NOMO-1 treated with DMSO at 0.1 percent for 48 hours (cell line): Measurements from ENCODE around the gene METTL14.
"Not testable (repeated sequence)": the region's sequence is repeated elsewhere in the genome, so short reads cannot be mapped to it uniquely, and the experiment has no call there.

Experiments
- DNase-seq: peaks from one replicate; lab custom pipeline; 2025; ENCODE audit not compliant: unreplicated experiment; lab: John Stamatoyannopoulos, UW

The METTL14 gene

GRCh38 chr4:118684873-118685811 lies at the start of gene METTL14:
Gene METTL14, plus strand, starts transcription at chr4:118685392. Its CDS starts 143 bp downstream, at chr4:118685535.
- DNase-seq, result peak; percentile 89

- DNase-seq, result not testable (repeated sequence)
These were observed 49.1 kb upstream of the METTL14 start for GRCh38 chr4:118636126-118636525.

- not testable (repeated sequence) for DNase-seq
These were observed 20.5 kb upstream of the METTL14 start for GRCh38 chr4:118664665-118665064.

GRCh38 chr4:118669220-118669619 lies 16.0 kb upstream of the METTL14 start:
- DNase-seq, result not testable (repeated sequence)

GRCh38 chr4:118670968-118671367 lies 14.2 kb upstream of the METTL14 start:
- not testable (repeated sequence) for DNase-seq

- no peak for DNase-seq
These were observed 9.1 kb upstream of the METTL14 start for GRCh38 chr4:118676128-118676527.

- no peak for DNase-seq
These were observed 4.4 kb upstream of the METTL14 start for GRCh38 chr4:118680808-118681207.

GRCh38 chr4:118682928-118683327 lies 2.3 kb upstream of the METTL14 start:
- peak; percentile 53 for DNase-seq

GRCh38 chr4:118683513-118683912 lies 1.7 kb upstream of the METTL14 start:
- DNase-seq, result no peak

- DNase-seq, result no peak
These were observed 17.9 kb downstream of the METTL14 start for GRCh38 chr4:118703118-118703517.

- DNase-seq, result no peak
These were observed 25.9 kb downstream of the METTL14 start for GRCh38 chr4:118711052-118711451.

GRCh38 chr4:118712872-118713271 lies 27.7 kb downstream of the METTL14 start:
- no peak for DNase-seq

GRCh38 chr4:118714682-118715081 lies 29.5 kb downstream of the METTL14 start:
- DNase-seq, result no peak

GRCh38 chr4:118716304-118716703 lies 31.1 kb downstream of the METTL14 start:
- no peak for DNase-seq

- no peak for DNase-seq
These were observed 33.4 kb downstream of the METTL14 start for GRCh38 chr4:118718511-118719170.

- DNase-seq, result no peak
These were observed 36.6 kb downstream of the METTL14 start for GRCh38 chr4:118721752-118722151.

GRCh38 chr4:118723369-118723768 lies 38.2 kb downstream of the METTL14 start:
- no peak for DNase-seq

GRCh38 chr4:118727360-118727759 lies 42.2 kb downstream of the METTL14 start:
- DNase-seq, result no peak

- no peak for DNase-seq
These were observed 44.4 kb downstream of the METTL14 start for GRCh38 chr4:118729287-118730286.

- DNase-seq, result no peak
These were observed 45.5 kb downstream of the METTL14 start for GRCh38 chr4:118730683-118731082.
